D721Med (cell line): ENCODE measurements around the gene SLC16A14.

ENCODE experiments used
- DNase-seq: peaks from one replicate; pipeline ENCODE4 v3.0.0; 2011; ENCODE audit warnings: low spot score; ENCODE audit not compliant: insufficient read length
- FAIRE-seq: peaks from 2 replicates; lab custom pipeline; 2011; peaks lifted over from hg19 to GRCh38; lab: Jason Lieb, UNC
- CTCF ChIP-seq: IDR thresholded peaks from 2 replicates; pipeline ENCODE4 v1.5.1; 2012; ENCODE audit warnings: mild to moderate bottlenecking, control low read depth; ENCODE audit not compliant: insufficient read depth; ENCODE audit errors: missing control alignments

Gene SLC16A14

DNA sequence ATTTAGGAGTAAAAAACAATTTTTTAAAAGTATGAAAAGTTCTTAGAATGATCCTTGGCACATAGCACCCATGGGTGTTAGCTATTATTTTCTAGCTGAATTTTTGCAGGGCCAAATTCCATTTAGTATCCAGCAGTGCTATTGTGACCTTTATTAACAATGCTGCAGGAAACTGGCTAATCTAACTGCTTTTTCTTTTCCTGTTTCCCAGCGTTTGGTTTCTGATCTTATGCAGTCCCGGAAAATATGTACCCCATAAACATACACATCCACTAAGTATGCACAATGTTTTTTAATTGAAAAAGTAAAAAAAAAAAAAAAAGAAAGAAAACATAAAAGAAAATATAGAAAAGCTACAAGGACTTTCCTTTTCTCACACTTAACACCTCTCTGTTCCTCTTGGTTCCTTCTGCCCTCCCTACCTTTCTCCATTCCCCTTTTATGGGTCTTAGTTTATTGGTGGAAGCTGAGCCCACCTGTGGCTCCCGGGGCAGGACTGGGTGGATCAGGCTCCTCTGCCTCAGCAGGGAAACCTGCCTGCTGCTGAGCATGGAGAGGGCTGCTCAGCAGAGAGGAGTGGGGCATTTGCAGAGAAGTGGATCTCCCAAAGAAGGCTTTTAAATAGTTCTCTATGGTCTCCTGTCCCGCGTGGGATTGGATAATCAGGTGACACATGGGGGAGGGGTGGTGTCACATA is 9.3 kb upstream of the SLC16A14 start:
- TF ChIP-seq CTCF, result no peak
- FAIRE-seq, result no peak
- DNase-seq, result no peak

DNA sequence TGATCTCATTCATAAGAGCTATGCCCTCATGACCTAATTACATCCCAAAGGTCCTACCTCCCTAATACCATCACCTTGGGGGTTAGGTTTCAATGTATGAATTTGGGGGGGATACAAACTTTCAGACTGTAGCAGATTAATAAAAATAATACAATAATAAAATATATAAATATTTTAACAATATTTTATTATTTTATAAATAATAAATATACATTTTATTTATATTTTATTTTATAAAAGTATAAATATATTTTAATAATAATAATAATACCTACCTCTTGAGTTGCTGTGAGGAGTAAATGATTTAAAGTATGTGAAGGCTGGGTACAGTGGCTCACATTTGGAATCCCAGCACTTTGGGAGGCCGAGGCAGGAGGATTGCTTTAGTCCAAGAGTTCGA is 8.1 kb upstream of the SLC16A14 start:
- DNase-seq (no peak), FAIRE-seq (no peak)
- TF ChIP-seq CTCF, result no peak

- no peak for TF ChIP-seq CTCF
- FAIRE-seq, result no peak
- DNase-seq, result no peak
These were observed 7.4 kb upstream of the SLC16A14 start for GRCh38 chr2:230075988-230076631.

- TF ChIP-seq CTCF, result no peak
- FAIRE-seq, result no peak
- DNase-seq, result no peak
These were observed 2.7 kb upstream of the SLC16A14 start for GRCh38 chr2:230071421-230071820.

DNA sequence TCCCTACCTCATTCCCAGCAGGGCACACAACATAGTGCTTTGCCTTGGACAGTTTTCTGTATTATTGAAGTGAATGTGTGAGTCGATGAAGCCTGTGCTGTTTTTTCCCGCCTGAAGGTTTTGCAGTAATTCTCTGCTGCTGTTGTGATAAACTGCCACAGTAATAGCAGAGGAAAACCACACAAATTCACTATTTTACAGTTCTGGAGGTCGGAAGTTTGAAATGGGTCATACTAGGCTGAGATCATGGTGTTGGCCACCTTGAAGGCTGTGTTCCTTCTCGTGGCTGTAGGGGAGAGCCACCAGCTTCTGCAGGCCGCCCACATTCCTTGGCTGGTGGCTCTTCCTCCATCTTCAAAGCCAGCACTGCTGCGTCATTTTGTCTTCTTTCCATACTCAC is 678 bp upstream of the SLC16A14 start:
- TF ChIP-seq CTCF, result no peak
- FAIRE-seq (no peak), DNase-seq (no peak)

GRCh38 chr2:230068016-230068650 is 591 bp downstream of the SLC16A14 start:
- TF ChIP-seq CTCF, result no peak
- DNase-seq (no peak), FAIRE-seq (no peak)

GRCh38 chr2:230060672-230061293 is 7.9 kb downstream of the SLC16A14 start:
- FAIRE-seq (no peak), DNase-seq (no peak)
- TF ChIP-seq CTCF, result no peak
